Caco-2 (cell line): ENCODE measurements around the gene ADNP. TPM values are rescaled to one million over a fixed set of nuclear protein-coding genes. Genes with fewer than 3 reads are reported as not detected.

Experiments used
- BruUV-seq: library from RNA; stranded (reverse); fragments of 400-500 nt; replicated peaks from 2 replicates; lab custom pipeline; 2021; lab: Mats Ljungman, UMichigan
- CTCF ChIA-PET: fragments of 300-600 bp; sonication (Branson Sonifier 250); formaldehyde crosslinking; loops from one replicate; lab custom pipeline; 2022; ENCODE audit warnings: antibody characterized with exemption; lab: Charles Lee
- POLR2A ChIA-PET: fragments of 300-600 bp; sonication (Branson Sonifier 250); formaldehyde crosslinking; loops from one replicate; lab custom pipeline; 2022; ENCODE audit warnings: antibody characterized with exemption; lab: Charles Lee
- DNase-seq, 2 experiments: peaks; one replicate each; pipeline versions ENCODE4 v3.0.0 to v3.0.0-alpha.2; 2020 to 2022
- H3K27me3 ChIP-seq: replicated peaks from 2 replicates; pipeline ENCODE4 v1.6.0; 2011; ENCODE audit warnings: low read length; ENCODE audit not compliant: control insufficient read depth, insufficient read depth
- H3K36me3 ChIP-seq: 2 replicates; pipeline ENCODE4 v1.5.1; 2011; ENCODE audit warnings: low read length; ENCODE audit not compliant: control insufficient read depth, insufficient read depth
- H3K4me1 ChIP-seq: fragments of 250-450 bp; sonication (Bioruptor Pico); 2 replicates; pipeline ENCODE4 v1.5.1; 2020; ENCODE audit warnings: mild to moderate bottlenecking
- H3K4me3 ChIP-seq: 2 replicates; pipeline ENCODE4 v1.5.1; 2011; ENCODE audit warnings: low read depth, mild to moderate bottlenecking, control low read depth, low read length
- H3K9me3 ChIP-seq: fragments of 250-450 bp; sonication (Bioruptor Pico); 2 replicates; pipeline ENCODE4 v1.5.1; 2020; ENCODE audit warnings: mild to moderate bottlenecking, moderate library complexity
- H3K27ac Mint-ChIP-seq: one replicate; pipeline ENCODE4 v1.8.0; 2022; ENCODE audit warnings: mixed read lengths; ENCODE audit not compliant: unreplicated experiment
- H3K27me3 Mint-ChIP-seq: one replicate; pipeline ENCODE4 v1.8.0; 2022; ENCODE audit warnings: mixed read lengths; ENCODE audit not compliant: insufficient read depth, unreplicated experiment
- H3K36me3 Mint-ChIP-seq: one replicate; pipeline ENCODE4 v1.8.0; 2022; ENCODE audit warnings: mild to moderate bottlenecking, mixed read lengths; ENCODE audit not compliant: insufficient read depth, unreplicated experiment
- H3K4me1 Mint-ChIP-seq: one replicate; pipeline ENCODE4 v1.8.0; 2022; ENCODE audit warnings: low read depth, mixed read lengths; ENCODE audit not compliant: unreplicated experiment
- H3K4me3 Mint-ChIP-seq: one replicate; pipeline ENCODE4 v1.8.0; 2022; ENCODE audit warnings: mild to moderate bottlenecking, moderate library complexity, mixed read lengths; ENCODE audit not compliant: unreplicated experiment
- H3K9me3 Mint-ChIP-seq: one replicate; pipeline ENCODE4 v1.8.0; 2022; ENCODE audit warnings: mixed read lengths; ENCODE audit not compliant: unreplicated experiment
- intact Hi-C: fragments of 100-400 bp; cut with micrococcal nuclease; formaldehyde crosslinking; loops from one replicate; pipeline ENCODE4 v1.10.0; 2022; ENCODE audit not compliant: unreplicated experiment
- total RNA-seq: library from RNA; stranded (reverse); gene quantifications from 2 replicates; pipeline ENCODE4 v1.2.3, GENCODE V29; 2022
- TF ChIP-seq, protein P1 (sequence below), 2 experiments: fragments of 200-600 bp in 1 of 2; IDR thresholded peaks; 1 replicate in 1 of 2; 2 replicates in 1 of 2; pipeline versions ENCODE4 v1.5.1 to v1.8.0; 2011 to 2022; ENCODE audit warnings: antibody characterized with exemption in 1 of 2, control low read depth in 1 of 2, inconsistent platforms in 1 of 2, low read depth in 1 of 2, low read length in 1 of 2, mild to moderate bottlenecking in 1 of 2, moderate library complexity in 1 of 2; ENCODE audit not compliant: insufficient read depth in 1 of 2, severe bottlenecking in 1 of 2, unreplicated experiment in 1 of 2

Gene ADNP
- total RNA-seq, 1 experiment from 2014 or later, result 154 TPM

DNA sequence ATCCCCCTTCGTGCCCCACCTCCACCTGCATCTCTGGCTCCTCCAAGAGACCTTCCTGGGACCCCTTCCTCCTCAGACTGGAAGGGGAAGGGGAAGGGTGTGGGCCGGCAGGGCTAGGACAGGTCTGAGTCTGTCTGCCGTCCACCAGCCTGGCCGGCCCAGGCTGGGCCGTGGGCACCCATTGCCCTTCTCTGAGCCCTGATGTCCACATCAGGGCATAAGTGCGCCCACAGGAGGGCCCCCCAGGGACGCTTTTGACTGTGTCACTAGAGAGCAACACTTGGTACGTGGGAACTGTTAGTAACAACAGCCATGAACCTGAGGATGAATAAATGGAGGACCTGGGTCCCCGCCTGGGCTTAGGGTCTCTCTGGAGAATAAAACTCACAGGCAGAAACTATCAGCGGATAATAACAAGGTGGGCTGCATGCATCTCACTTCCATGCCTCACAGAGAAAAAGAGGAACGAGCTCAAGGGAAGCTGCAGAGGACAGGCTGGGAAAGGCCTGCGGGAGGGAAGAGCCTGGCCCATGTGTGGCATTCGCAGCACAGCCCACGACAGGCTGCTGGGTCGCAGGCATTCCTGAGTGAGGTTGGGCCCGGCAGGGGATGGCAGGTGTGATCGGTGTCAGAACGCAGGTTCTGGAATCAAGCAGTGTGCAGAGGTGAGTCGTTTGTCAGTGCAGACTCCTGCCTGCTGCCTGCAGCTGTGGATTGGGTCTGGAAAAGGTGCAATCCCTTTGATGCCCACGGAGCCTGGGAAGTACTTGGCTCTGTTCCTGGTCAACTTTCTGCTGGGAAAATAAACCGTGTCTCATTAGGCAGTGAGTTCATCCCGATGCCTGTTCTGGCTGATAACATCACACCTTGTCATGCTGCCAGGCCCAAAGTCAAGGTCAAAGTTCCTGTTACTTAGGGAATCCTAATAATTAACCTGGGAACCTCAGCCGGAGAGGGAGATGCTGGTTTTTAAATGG lies 75.5 kb downstream of the ADNP start:
- POLR2A ChIA-PET, result interaction anchor here (0.6 kb wide), 1 partner anchor 65 kb away, joined by 4 read pairs; no protein-coding TSS in a partner anchor
- H3K36me3 ChIP-seq, result no peaks in the 10 kb centered on the region
- intact Hi-C loops, result loop anchor here (1.0 to 5.0 kb wide), 2 partner anchors 63 to 74 kb away; no protein-coding TSS in a partner anchor
- no peaks in the 10 kb centered on the region for H3K27me3 Mint-ChIP-seq
- H3K36me3 Mint-ChIP-seq, result no peaks in the 10 kb centered on the region
- CTCF ChIA-PET, result interaction anchor here (0.8 to 1.5 kb wide), 3 partner anchors 13 to 62 kb away, joined by 4 to 10 read pairs (median 6); partner anchors contain the start of gene BCAS4
- peak overlapping the region; percentile 39 for H3K27ac Mint-ChIP-seq
- BruUV-seq, result no TSS peak
- peak; percentile 74 to 83 for DNase-seq
- no peaks in the 10 kb centered on the region for H3K9me3 Mint-ChIP-seq
- TF ChIP-seq, protein P1, sequence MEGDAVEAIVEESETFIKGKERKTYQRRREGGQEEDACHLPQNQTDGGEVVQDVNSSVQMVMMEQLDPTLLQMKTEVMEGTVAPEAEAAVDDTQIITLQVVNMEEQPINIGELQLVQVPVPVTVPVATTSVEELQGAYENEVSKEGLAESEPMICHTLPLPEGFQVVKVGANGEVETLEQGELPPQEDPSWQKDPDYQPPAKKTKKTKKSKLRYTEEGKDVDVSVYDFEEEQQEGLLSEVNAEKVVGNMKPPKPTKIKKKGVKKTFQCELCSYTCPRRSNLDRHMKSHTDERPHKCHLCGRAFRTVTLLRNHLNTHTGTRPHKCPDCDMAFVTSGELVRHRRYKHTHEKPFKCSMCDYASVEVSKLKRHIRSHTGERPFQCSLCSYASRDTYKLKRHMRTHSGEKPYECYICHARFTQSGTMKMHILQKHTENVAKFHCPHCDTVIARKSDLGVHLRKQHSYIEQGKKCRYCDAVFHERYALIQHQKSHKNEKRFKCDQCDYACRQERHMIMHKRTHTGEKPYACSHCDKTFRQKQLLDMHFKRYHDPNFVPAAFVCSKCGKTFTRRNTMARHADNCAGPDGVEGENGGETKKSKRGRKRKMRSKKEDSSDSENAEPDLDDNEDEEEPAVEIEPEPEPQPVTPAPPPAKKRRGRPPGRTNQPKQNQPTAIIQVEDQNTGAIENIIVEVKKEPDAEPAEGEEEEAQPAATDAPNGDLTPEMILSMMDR (IDR thresholded peaks at IDR 0.05; ENCODE audit: insufficient read depth in 1 of 2, low read depth in 1 of 2, low read length in 1 of 2, severe bottlenecking in 1 of 2, unreplicated experiment in 1 of 2), result no peak
- no peaks in the 10 kb centered on the region for H3K27me3 ChIP-seq
- no peak overlapping the region for H3K4me3 ChIP-seq
- H3K4me1 ChIP-seq, result peaks cover 17% of the 10 kb centered on the region
- H3K4me3 Mint-ChIP-seq, result peak overlapping the region; percentile 0
- peaks cover 18% of the 10 kb centered on the region for H3K4me1 Mint-ChIP-seq
- H3K9me3 ChIP-seq, result no peaks in the 10 kb centered on the region

DNA sequence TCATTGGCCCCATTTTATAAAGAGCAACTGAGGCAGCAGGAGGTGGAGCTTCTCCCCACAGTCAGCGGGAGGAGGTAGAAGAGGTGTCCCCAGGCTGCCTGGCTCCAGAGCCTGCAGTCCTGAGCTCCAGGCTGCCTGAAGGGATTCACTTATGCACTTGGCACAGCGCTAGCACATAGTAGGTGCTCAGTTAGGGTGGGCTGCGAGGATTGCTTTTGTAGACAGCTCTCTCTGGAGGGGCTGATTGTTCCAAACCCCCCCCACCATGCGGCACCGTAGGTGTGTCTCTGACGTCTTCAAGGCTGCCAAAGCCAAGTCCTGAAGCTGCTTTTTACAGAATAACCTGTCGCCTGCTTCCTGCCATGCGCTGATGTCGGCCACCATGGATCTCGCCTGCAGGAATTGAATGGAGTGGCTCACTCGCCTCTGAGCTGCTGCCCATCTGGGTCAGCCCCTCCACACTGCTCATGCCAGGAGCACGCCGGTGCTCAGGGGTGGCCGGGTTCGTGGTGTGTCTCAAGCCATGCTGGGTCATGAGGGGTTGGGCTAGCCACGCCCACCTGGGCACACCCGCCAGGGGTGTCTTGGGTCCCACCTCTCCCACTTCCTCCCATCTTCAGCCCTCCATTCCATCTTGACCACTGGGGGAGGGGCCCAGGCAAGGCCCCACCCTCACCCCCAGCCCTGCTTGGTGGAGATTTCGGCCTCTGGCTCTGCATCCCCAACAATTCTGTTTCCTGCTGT lies 76.6 kb downstream of the ADNP start:
- Histone ChIP-seq H3K9me3 (no peaks in the 10 kb centered on the region), H3K4me3 (no peak overlapping the region), H3K27me3 (no peaks in the 10 kb centered on the region), H3K36me3 (no peaks in the 10 kb centered on the region), H3K4me1 (peaks cover 17% of the 10 kb centered on the region)
- no TSS peak for BruUV-seq
- TF ChIP-seq, protein P1 (IDR thresholded peaks at IDR 0.05; ENCODE audit: insufficient read depth in 1 of 2, low read depth in 1 of 2, low read length in 1 of 2, severe bottlenecking in 1 of 2, unreplicated experiment in 1 of 2), result no peak
- Mint-ChIP-seq H3K4me1 (peaks cover 18% of the 10 kb centered on the region), H3K36me3 (no peaks in the 10 kb centered on the region), H3K9me3 (no peaks in the 10 kb centered on the region), H3K4me3 (no peak overlapping the region), H3K27me3 (no peaks in the 10 kb centered on the region), H3K27ac (peak overlapping the region; percentile 39)
- CTCF ChIA-PET, result interaction anchor here (0.7 kb wide), 2 partner anchors 74 to 77 kb away, joined by 3 read pairs; partner anchors contain the start of gene ADNP
- DNase-seq, result no peak
- POLR2A ChIA-PET, result no interaction called here
- intact Hi-C loops, result loop anchor here (5.0 kb wide), 1 partner anchor 62 kb away; no protein-coding TSS in a partner anchor

DNA sequence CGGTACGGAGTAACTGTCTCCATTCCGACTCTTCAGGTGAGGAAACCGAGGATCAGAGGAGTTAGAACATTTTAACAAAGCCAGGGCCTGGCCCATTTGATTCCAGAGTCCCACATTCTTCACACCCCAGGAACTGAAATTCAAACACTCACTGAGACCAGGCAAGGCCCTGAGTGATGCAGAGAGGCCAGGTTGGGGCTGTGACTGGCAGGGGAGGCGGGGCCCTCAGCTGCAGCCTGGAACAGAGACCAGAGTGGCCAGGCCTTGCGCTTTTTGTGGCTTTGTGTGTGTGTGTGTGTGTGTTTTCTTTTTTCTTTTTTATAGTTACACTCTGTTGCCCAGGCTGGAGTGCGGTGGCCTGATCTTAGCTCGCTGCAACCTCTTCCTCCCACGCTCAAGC lies 79.2 kb downstream of the ADNP start:
- Mint-ChIP-seq H3K4me1 (peaks cover 18% of the 10 kb centered on the region), H3K9me3 (no peaks in the 10 kb centered on the region), H3K27ac (no peak overlapping the region), H3K4me3 (no peak overlapping the region), H3K27me3 (no peaks in the 10 kb centered on the region), H3K36me3 (no peaks in the 10 kb centered on the region)
- Histone ChIP-seq H3K4me3 (no peak overlapping the region), H3K27me3 (no peaks in the 10 kb centered on the region), H3K4me1 (peaks cover 17% of the 10 kb centered on the region), H3K9me3 (no peaks in the 10 kb centered on the region), H3K36me3 (no peaks in the 10 kb centered on the region)
- CTCF ChIA-PET, result interaction anchor here (0.6 kb wide), 1 partner anchor 321 kb away, joined by 4 read pairs; no protein-coding TSS in a partner anchor
- TF ChIP-seq, protein P1 (IDR thresholded peaks at IDR 0.05; ENCODE audit: insufficient read depth in 1 of 2, low read depth in 1 of 2, low read length in 1 of 2, severe bottlenecking in 1 of 2, unreplicated experiment in 1 of 2), result no peak
- no TSS peak for BruUV-seq
- no peak for DNase-seq
- POLR2A ChIA-PET, result no interaction called here
- intact Hi-C loops, result no loop called here
